Muscle of back (tissue), 11 donors: ENCODE results near the gene PGAM2. TPM values are rescaled to one million over a fixed set of nuclear protein-coding genes. Genes with fewer than 3 reads are reported as not detected.
"Not testable (repeated sequence)": the region's sequence is repeated elsewhere in the genome, so short reads cannot be mapped to it uniquely, and the experiment has no call there.

Experiments used
- DNase-seq, 3 donors: peaks; one replicate each; pipeline versions ENCODE4 v3.0.0 to v3.0.0-alpha.2; 2013
- polyA plus RNA-seq, 10 donors: library from polyadenylated mRNA; unstranded; fragments of 120-200 nt; gene quantifications; one replicate each; pipeline ENCODE4 v1.2.1, GENCODE V29; 2013; ENCODE audit not compliant: insufficient read length in 10 of 10

Gene PGAM2
- polyA plus RNA-seq, 10 donors, result 100 to 285 (median 240) TPM

- no peak for DNase-seq
Observed at GRCh38 chr7:44057181-44057848, 8.1 kb downstream of the PGAM2 start.

GRCh38 chr7:44056681-44057080 is 8.7 kb downstream of the PGAM2 start:
- no peak for DNase-seq

DNA sequence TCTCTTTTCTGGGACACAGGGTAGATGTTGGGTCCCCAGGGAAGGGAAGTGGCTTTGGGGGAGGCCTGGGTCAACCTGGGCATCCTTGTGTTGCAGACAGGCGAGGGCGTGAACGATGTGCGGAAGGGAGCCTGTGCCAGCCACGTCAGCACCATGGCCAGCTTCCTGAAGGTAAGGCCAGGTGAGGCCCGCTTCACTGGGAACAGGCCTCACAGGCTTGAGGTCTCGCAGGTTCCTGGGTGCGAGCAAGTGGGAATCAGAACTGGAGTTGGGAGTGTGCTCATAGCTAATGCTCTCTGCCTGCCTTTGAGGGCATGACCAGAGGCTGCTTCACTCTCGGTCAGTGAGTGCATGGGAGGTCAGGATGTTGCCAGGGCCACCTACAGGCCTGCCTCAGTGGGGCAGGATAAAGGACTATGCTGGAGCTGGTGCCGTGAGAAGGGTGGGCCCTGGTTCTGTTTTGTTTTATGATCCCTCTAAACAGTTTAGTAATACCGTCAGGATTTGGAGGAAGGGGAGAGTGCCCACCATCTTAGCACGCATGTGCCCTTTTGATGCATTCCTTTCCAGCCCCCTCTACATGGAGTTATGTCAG is 12.5 kb downstream of the PGAM2 start:
- DNase-seq, result no peak

DNA sequence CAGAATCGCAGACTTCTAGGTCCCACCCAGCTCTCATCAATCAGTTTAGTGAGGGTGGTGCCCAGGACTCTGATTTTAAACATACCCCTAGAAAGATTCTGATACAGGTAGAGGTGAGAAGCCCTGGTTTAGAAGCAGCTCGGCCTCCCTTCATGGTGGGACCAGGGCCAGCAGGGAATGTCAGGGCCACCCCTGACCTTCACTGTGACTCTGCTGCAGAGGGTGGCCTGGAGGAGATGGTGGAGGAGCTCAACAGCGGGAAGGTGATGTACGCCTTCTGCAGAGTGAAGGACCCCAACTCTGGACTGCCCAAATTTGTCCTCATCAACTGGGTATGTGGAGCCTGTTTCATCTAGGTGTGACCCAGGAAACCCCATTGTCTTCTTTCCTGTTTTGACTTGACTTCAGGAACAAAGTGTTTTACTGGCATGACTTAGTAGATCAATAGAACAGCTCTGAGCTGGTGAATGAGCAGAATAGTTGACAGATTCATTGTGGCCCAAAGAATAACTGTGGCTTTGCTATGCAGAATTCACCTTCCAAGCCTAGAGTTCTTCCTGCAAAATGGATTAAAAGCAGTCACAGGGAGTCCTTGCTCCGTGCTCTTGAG is 13.7 kb downstream of the PGAM2 start:
- DNase-seq, result no peak

DNA sequence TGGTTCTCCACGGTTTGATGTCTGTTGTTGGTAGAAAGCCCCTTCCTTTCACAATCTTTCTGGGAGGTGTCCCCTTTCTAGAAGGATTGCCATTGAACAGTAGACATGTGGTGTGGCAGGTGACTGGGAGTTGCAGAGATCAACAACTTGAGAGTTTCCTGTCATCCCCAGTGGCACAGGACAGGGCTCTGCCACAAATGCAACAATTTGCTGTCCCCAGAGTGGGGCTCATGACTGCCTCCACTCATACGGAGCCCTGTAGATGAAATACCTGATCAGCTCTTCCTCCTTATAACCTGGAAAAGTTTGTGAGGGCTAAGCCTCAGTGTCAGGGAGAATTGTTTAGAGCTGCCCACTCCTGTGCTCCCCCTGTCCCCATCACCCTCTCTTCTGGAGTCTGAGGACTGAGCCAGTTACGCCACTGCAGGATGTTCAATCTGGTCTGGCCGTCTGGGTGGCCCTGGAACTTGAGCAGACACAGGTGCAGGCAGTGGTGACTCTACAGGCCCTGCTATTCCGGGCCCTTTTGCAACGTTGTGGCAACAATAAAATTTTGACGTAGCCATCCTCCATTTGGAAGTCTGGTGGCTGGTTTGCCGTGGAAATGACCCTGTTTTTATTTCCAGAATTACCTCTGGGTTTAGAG is 14.3 kb downstream of the PGAM2 start:
- DNase-seq, result no peak

- DNase-seq, result no peak
Observed at GRCh38 chr7:44050121-44050914, 15.0 kb downstream of the PGAM2 start.

DNA sequence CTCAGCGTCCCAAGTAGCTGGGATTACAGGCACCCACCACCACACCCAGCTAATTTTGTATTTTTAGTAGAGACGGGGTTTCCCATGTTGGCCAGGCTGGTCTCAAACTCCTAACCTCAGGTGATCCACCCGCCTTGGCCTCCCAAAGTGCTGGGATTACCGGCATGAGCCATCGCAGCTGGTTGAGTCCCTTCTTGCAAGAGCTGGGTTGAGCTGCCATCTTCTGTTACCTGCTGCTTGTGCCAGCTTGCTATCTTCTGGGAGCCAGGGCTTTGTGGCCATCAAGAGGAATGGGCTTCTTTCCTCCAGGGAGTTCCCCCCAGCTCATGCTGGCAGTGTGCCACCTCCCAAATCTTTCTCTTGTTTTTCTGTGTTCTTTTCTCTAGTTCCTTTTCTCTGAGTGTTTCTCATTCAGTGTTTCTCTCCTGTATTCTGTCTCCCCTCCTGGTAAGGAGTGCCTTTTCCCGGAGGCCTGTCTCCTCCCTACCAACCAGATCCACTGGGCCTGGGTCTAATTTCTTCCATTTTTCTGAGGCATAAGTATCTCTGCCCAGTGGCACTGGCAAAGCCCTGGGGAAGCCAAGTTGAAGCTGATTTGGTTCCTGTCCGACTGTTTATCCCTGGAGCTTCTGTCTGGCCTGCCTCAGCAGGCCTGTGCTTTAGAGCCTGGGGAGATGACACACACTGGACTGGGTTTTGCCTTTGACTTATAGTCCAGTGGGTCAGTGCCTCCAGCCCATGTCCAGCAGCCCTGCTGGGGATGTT is 17.2 kb downstream of the PGAM2 start:
- DNase-seq, result no peak

GRCh38 chr7:44046321-44047061 is 18.9 kb downstream of the PGAM2 start:
- DNase-seq, result no peak

- no peak for DNase-seq
Observed at GRCh38 chr7:44045226-44046014, 19.9 kb downstream of the PGAM2 start.

GRCh38 chr7:44044315-44045225 is 20.8 kb downstream of the PGAM2 start, which contains the start of gene DBNL:
DBNL (plus strand) TSS chr7:44044702; CDS start chr7:44044738, 36 bp downstream.
- peak; percentile 87 to 96 (median 92) for DNase-seq

DNA sequence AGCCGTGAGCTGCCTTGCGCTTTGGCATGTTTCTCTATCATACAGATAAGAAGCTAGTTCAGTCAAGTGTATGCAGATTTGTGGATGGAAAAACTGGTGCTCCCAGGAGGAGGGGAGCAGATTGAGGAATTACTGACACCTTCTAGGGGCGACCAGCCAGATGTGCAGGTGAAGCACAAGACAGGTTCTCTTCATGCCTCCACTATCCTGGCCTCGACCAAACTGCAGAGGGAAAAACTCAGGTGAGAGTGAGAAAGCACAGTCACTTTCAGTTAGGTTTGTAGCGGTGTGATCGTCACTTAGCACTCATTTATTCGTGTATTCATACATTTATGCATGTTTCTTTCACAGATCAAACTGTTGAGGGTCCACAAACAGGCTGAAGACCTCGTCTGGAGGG is 21.5 kb downstream of the PGAM2 start:
- no peak for DNase-seq

- no peak for DNase-seq
Observed at GRCh38 chr7:44042221-44042620, 23.1 kb downstream of the PGAM2 start.

GRCh38 chr7:44040493-44040891 is 24.9 kb downstream of the PGAM2 start:
- DNase-seq, result not testable (repeated sequence)

- DNase-seq, result not testable (repeated sequence)
Observed at GRCh38 chr7:44039800-44040492, 25.4 kb downstream of the PGAM2 start.

DNA sequence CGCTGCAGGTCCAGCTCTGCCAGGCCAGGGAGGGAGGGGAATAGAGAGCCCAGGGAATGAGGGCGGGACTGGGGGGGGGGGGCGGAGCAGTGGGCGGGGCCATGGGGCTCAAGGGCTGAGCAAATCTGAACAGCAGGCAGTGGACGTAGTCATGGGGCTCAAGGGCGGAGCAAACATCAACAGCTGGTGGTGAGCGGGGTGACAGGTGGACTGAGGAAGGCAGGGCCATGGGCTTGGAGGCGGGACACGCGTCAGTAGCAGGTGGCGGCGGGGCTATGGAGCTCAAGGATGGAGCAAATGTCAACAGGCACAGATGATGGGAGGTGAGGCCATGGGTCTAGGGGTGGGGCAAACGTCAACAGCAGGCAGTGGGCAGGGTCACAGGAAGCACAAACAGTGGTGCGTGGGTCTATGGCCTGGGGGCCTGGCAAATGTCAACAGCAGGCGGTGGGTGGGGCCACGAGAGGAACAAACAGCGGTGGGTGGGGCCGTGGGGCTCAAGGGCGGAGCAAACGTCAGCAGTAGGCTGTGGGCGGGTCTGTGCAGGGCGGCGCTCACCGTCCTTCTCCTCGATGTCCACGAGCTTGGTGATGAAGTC is 26.3 kb downstream of the PGAM2 start:
- peak; percentile 67 to 87 (median 74) for DNase-seq

DNA sequence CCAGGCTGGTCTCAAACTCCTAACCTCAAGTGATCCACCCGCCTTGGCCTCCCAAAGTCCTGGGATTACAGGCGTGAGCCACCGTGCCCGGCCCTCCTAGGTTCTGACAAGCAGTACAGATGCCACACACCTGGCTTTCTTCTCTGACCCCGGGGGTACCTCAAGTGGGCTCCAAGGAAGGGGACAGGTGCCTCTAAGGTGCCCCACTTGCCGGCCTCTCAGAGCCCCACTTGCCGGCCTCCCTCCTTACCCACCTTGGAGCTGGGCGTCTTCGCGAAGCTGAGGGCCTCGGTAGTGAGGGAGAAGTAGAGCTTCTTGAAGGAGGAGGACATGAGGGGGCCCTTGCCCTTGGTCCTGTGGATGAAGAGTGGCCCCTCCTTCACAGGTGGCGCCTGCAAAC is 26.8 kb downstream of the PGAM2 start:
- not testable (repeated sequence) for DNase-seq

DNA sequence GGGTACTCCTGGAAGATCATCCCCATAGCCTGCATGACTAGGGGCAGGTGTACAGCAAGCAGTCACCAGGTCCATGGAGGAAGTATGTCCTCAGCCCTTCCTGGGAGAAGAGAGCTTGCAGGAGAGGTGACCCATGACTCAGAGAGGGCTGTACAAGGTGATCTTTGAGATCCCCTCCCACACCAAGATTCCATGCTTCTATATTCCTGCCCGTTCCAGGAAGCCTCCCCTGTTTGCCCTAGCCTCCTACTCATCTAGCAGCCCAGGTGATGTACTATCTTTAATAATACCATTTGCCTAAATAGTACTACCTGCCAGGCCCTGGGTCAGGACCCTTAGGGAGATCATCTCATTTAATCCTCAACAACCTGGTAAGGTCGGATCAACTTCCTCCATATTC is 27.4 kb downstream of the PGAM2 start:
- not testable (repeated sequence) for DNase-seq
